A673 (cell line): ENCODE measurements around the gene MTF2. TPM values are rescaled to one million over a fixed set of nuclear protein-coding genes. Genes with fewer than 3 reads are reported as not detected.

Experiments used
- BruUV-seq: library from RNA; stranded (reverse); fragments of 400-500 nt; replicated peaks from 2 replicates; lab custom pipeline; 2021; lab: Mats Ljungman, UMichigan
- CTCF ChIA-PET: fragments of 300-600 bp; sonication (Branson Sonifier 250); formaldehyde crosslinking; loops from one replicate; lab custom pipeline; 2022; ENCODE audit warnings: antibody characterized with exemption; lab: Charles Lee
- POLR2A ChIA-PET: fragments of 300-600 bp; sonication (Branson Sonifier 250); formaldehyde crosslinking; loops from one replicate; lab custom pipeline; 2022; ENCODE audit warnings: antibody characterized with exemption; ENCODE audit not compliant: low non-redundant PET; lab: Charles Lee
- DNase-seq: peaks from one replicate; pipeline ENCODE4 v3.0.0-alpha.2; 2015; ENCODE audit warnings: low spot score
- H3K27ac ChIP-seq: fragments of 200-600 bp; sonication (generic); 2 replicates; pipeline ENCODE4 v1.5.1; 2016; ENCODE audit warnings: mixed run types, low read depth, mild to moderate bottlenecking, mixed read lengths, antibody characterized with exemption, low read length; ENCODE audit not compliant: poor library complexity, severe bottlenecking
- H3K27me3 ChIP-seq: fragments of 200-600 bp; sonication (generic); replicated peaks from 2 replicates; pipeline ENCODE4 v1.6.1; 2017; ENCODE audit warnings: mixed run types, low read depth, mild to moderate bottlenecking, mixed read lengths, antibody characterized with exemption, low read length; ENCODE audit not compliant: insufficient read depth, poor library complexity
- H3K36me3 ChIP-seq: fragments of 200-600 bp; sonication (generic); 2 replicates; pipeline ENCODE4 v1.6.1; 2016; ENCODE audit warnings: mixed run types, mild to moderate bottlenecking, mixed read lengths, antibody characterized with exemption, low read length; ENCODE audit not compliant: insufficient read depth, poor library complexity, severe bottlenecking
- H3K4me1 ChIP-seq: fragments of 200-600 bp; sonication (generic); 2 replicates; pipeline ENCODE4 v1.6.1; 2017; ENCODE audit warnings: mixed run types, mild to moderate bottlenecking, mixed read lengths, antibody characterized with exemption, low read length; ENCODE audit not compliant: insufficient read depth, poor library complexity, severe bottlenecking
- H3K4me3 ChIP-seq: fragments of 200-600 bp; sonication (generic); 2 replicates; pipeline ENCODE4 v1.5.1; 2016; ENCODE audit warnings: low read depth, mixed run types, mild to moderate bottlenecking, mixed read lengths, low read length; ENCODE audit not compliant: poor library complexity, severe bottlenecking
- H3K9me3 ChIP-seq: fragments of 200-600 bp; sonication (generic); 2 replicates; pipeline ENCODE4 v1.6.1; 2016; ENCODE audit warnings: mixed run types, low read depth, mild to moderate bottlenecking, mixed read lengths, antibody characterized with exemption, low read length; ENCODE audit not compliant: poor library complexity, severe bottlenecking
- CTCF ChIP-seq: fragments of 300-800, 200-600 bp; sonication (generic); conservative IDR thresholded peaks from 2 replicates; pipeline ENCODE4 v1.5.1; 2017; ENCODE audit warnings: low read depth, mild to moderate bottlenecking, antibody characterized with exemption, low read length, moderate library complexity, mixed read lengths
- EZH2 ChIP-seq: fragments of 200-600 bp; sonication (generic); IDR thresholded peaks from 2 replicates; pipeline ENCODE4 v1.6.1; 2017; ENCODE audit warnings: borderline replicate concordance, low read depth, mild to moderate bottlenecking, mixed read lengths, antibody characterized with exemption, low read length; ENCODE audit not compliant: poor library complexity, severe bottlenecking
- intact Hi-C: fragments of 100-400 bp; cut with micrococcal nuclease; formaldehyde crosslinking; loops from one replicate; pipeline ENCODE4 v1.10.0; 2022; ENCODE audit not compliant: unreplicated experiment
- total RNA-seq: library from RNA; stranded (reverse); gene quantifications from 2 replicates; pipeline ENCODE4 v1.2.3, GENCODE V29; 2021

Gene MTF2
- total RNA-seq, 1 experiment from 2014 or later = 68.5 TPM

- Histone ChIP-seq H3K4me1 (peaks cover 17% of the 10 kb centered on the region), H3K36me3 (peaks cover 4% of the 10 kb centered on the region), H3K27ac (no peak overlapping the region), H3K9me3 (no peaks in the 10 kb centered on the region), H3K27me3 (no peaks in the 10 kb centered on the region), H3K4me3 (no peak overlapping the region)
- no TSS peak for BruUV-seq
- POLR2A ChIA-PET = no interaction called here
- TF ChIP-seq EZH2 (no peak), CTCF (no peak)
- CTCF ChIA-PET = no interaction called here
- no peak for DNase-seq
- intact Hi-C loops = no loop called here
Measured at GRCh38 chr1:93093332-93094006, 14.4 kb downstream of the MTF2 start.

- Histone ChIP-seq H3K4me1 (peaks cover 17% of the 10 kb centered on the region), H3K27ac (no peak overlapping the region), H3K27me3 (no peaks in the 10 kb centered on the region), H3K36me3 (no peaks in the 10 kb centered on the region), H3K9me3 (no peaks in the 10 kb centered on the region), H3K4me3 (no peak overlapping the region)
- POLR2A ChIA-PET = interaction anchor here (0.7 kb wide), 1 partner anchor 692 kb away, joined by 7 read pairs; no protein-coding TSS in a partner anchor
- CTCF ChIA-PET = interaction anchor here (0.6 kb wide), 1 partner anchor 18 kb away, joined by 3 read pairs; no protein-coding TSS in a partner anchor
- intact Hi-C loops = no loop called here
- BruUV-seq = no TSS peak
- TF ChIP-seq CTCF = no peak
- TF ChIP-seq EZH2 = no peak
- no peak for DNase-seq
Measured at GRCh38 chr1:93095804-93096585, 16.9 kb downstream of the MTF2 start.

DNA sequence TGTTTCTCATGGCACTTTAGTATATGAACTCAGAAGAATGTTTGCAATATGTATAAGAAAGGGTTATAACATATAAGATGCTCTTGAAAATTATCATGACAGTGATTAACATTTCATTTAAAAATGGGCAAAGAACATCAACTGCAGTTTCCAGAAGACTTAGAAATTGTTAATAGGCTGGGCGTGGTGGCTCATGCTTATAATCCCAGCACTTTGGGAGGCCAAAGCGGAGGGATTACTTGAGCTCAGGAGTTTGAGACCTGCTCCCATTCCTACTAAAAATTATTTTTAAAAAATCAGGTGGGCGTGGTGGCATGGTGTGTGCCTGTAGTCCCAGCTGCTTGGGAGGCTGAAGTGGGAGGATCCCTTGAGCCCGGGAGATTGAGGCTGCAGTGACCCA, 23.1 kb downstream of the MTF2 start:
- no peak overlapping the region for H3K4me3 ChIP-seq
- no peaks in the 10 kb centered on the region for H3K4me1 ChIP-seq
- intact Hi-C loops = no loop called here
- no peaks in the 10 kb centered on the region for H3K27me3 ChIP-seq
- H3K36me3 ChIP-seq = peaks cover under 1% of the 10 kb centered on the region
- POLR2A ChIA-PET = no interaction called here
- H3K27ac ChIP-seq = no peak overlapping the region
- no TSS peak for BruUV-seq
- CTCF ChIA-PET = no interaction called here
- no peak for DNase-seq
- TF ChIP-seq EZH2 (no peak), CTCF (no peak)
- peaks cover 5% of the 10 kb centered on the region for H3K9me3 ChIP-seq
